Mammary epithelial cell (primary cell): ENCODE data around the gene CST3.

Source experiments
- CTCF ChIP-seq, 2 donors: IDR thresholded peaks in 1 of 2; conservative IDR thresholded peaks in 1 of 2; 2 replicates each; pipeline ENCODE4 v1.5.1; 2011 to 2012; ENCODE audit warnings: inconsistent platforms in 2 of 2, low read length in 2 of 2, mild to moderate bottlenecking in 2 of 2, control low read depth in 1 of 2, low read depth in 1 of 2; ENCODE audit not compliant: insufficient read depth in 1 of 2; ENCODE audit errors: extremely low read depth in 1 of 2
- EZH2 ChIP-seq: IDR thresholded peaks from 2 replicates; pipeline ENCODE4 v1.6.1; 2012; ENCODE audit warnings: low read length, inconsistent platforms, borderline replicate concordance

- TF ChIP-seq CTCF (conservative IDR thresholded peaks at IDR 0.05 in 1 of 2, IDR thresholded peaks at IDR 0.05 in 1 of 2; ENCODE audit: extremely low read depth in 1 of 2, insufficient read depth in 1 of 2, low read depth in 1 of 2, low read length in 2 of 2) = no peak
- TF ChIP-seq EZH2 = no peak
Observed at GRCh38 chr20:23684261-23684660, 46.5 kb upstream of the CST3 start.
